Measurements from ENCODE around the gene ATP8B3.

The ATP8B3 gene

DNA sequence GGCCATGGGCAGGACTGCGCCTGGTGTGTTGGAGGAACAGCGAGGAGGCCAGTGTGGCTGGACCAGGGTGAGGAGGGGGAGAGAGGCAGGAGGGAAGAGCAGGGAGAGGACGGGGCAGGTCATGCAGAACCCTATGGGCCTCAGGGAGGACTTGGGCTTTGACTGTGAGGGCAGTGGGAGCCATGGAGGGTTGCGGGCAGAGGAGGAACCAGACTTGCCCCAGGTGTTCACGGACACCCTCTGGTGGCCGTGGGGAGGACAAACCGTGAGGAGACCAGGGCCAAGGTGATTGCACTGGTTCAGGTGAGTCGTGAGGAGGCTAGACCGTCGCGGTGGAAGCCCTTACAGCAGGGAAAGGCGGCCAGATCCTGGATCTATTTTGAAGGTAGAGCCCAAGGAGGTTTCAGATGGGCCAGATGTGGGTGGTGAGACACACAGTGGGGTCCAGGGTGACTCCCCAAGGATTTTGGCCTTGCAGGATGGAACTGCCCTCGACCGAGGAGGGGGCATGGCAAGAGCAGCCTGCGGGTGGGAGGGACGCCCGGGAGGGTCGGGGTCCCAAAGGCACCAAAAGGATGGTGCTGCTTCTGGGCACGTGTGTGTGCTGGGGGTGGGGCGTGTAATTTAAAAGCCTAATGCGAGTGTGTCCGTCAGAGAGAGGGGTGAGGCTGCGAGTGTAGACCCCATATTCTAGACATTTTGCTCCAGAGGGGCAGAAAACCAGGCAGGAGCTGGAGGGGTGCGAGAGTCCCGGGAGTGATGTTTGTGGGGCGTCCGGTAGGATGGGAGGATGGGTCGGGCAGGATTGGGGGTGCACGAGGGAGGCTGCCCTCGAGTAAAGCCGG lies 39.0 kb upstream of the ATP8B3 start:
- no peak for DNase-seq (ENCODE audit: low read depth)
- H3K4me3 ChIP-seq (ENCODE audit: control insufficient read depth, low read depth, low read length) = no peak overlapping the region
- TF ChIP-seq, protein P1, sequence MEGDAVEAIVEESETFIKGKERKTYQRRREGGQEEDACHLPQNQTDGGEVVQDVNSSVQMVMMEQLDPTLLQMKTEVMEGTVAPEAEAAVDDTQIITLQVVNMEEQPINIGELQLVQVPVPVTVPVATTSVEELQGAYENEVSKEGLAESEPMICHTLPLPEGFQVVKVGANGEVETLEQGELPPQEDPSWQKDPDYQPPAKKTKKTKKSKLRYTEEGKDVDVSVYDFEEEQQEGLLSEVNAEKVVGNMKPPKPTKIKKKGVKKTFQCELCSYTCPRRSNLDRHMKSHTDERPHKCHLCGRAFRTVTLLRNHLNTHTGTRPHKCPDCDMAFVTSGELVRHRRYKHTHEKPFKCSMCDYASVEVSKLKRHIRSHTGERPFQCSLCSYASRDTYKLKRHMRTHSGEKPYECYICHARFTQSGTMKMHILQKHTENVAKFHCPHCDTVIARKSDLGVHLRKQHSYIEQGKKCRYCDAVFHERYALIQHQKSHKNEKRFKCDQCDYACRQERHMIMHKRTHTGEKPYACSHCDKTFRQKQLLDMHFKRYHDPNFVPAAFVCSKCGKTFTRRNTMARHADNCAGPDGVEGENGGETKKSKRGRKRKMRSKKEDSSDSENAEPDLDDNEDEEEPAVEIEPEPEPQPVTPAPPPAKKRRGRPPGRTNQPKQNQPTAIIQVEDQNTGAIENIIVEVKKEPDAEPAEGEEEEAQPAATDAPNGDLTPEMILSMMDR (conservative IDR thresholded peaks at IDR 0.05; ENCODE audit: control insufficient read depth, insufficient read depth, low read depth, low read length) = peak; percentile 19

DNA sequence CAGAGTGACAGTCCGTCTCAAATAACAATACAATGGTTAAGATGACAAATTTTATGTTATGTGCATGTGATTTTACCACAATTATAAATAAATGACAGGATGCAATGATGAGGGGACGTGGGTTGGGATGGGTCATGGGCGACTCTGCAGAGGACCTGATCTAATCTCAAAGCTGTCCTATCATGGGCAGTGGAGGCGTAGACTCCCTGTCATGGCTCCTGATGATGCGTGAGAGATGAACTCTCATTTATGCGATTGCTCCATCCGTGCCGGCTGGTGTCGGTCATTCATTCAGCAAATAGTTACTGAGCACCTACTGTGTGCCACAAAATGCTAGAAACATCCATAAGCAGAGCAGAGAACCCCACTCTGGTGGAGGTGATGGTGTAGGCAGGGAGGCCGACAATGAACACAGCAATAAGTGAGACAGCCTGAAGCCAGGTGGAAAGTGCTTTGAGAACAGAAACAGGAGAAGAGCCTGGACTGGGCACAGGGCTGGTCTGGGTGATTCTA lies 37.9 kb upstream of the ATP8B3 start:
- no peak for DNase-seq (ENCODE audit: low read depth)
- no peak overlapping the region for H3K4me3 ChIP-seq (ENCODE audit: control insufficient read depth, low read depth, low read length)
- TF ChIP-seq, protein P1 (conservative IDR thresholded peaks at IDR 0.05; ENCODE audit: control insufficient read depth, insufficient read depth, low read depth, low read length) = no peak

DNA sequence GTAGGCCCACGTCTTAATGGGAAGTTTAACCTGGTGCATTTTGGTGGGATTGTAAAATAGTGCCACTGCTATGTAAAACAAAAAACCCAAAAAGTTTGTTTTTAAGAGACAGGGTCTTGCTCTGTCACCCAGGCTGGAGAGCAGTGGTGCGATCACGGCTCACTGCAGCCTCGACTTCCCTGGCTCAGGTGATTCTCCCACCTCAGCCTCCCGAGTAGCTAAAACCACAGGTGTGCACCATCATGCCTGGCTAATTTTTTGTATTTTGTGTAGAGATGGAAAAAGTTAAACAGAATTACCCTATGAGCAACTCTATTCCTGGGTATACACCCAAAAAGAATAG lies 37.0 kb upstream of the ATP8B3 start:
- no peak overlapping the region for H3K4me3 ChIP-seq (ENCODE audit: control insufficient read depth, low read depth, low read length)
- no peak for DNase-seq (ENCODE audit: low read depth)
- TF ChIP-seq, protein P1 (conservative IDR thresholded peaks at IDR 0.05; ENCODE audit: control insufficient read depth, insufficient read depth, low read depth, low read length) = no peak

DNA sequence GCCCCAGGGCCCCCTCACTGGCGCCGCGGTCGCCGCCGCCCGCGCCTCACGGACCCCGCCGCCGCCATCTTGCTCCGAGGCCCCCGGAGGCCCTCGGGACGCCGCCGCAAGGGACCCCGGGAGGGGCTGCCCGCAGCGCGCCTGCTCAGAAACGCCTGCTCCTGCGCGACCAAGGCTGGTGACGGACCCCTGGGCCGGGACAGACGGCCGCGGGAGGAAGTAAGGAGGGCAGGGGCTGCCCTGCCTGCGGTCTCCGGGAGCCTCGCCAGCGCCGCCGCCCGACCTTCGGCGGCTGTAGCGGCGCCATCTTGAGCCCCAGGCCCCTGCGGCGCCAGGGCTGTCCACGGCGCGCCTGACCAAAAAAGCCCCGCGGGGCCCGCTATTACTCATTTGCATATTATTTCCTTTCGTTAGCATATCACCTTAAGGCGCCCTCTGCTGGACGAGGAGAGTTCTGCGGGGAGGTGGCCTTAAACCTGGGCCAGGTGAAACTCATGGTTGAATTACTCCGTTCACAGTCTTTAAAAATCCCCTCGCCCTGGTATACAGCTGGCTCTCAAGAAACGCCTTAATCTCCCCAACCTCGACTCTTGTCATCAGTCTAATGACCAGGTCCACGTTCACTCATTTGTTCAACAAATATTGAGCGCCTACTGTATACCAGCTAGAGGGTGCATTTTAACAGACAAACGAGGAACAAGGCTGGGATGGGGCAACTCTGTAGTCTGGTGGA lies 36.5 kb upstream of the ATP8B3 start, which contains the start of gene REXO1:
REXO1 (minus strand) TSS at position 85 of the 733 bp plus-strand sequence. CDS start 125 bp downstream, outside the sequence.
- peak; percentile 85 for DNase-seq (ENCODE audit: low read depth)
- TF ChIP-seq, protein P1 (conservative IDR thresholded peaks at IDR 0.05; ENCODE audit: control insufficient read depth, insufficient read depth, low read depth, low read length) = peak; percentile 84
- H3K4me3 ChIP-seq (ENCODE audit: control insufficient read depth, low read depth, low read length) = peak within 1 kb of the TSS; percentile 73

DNA sequence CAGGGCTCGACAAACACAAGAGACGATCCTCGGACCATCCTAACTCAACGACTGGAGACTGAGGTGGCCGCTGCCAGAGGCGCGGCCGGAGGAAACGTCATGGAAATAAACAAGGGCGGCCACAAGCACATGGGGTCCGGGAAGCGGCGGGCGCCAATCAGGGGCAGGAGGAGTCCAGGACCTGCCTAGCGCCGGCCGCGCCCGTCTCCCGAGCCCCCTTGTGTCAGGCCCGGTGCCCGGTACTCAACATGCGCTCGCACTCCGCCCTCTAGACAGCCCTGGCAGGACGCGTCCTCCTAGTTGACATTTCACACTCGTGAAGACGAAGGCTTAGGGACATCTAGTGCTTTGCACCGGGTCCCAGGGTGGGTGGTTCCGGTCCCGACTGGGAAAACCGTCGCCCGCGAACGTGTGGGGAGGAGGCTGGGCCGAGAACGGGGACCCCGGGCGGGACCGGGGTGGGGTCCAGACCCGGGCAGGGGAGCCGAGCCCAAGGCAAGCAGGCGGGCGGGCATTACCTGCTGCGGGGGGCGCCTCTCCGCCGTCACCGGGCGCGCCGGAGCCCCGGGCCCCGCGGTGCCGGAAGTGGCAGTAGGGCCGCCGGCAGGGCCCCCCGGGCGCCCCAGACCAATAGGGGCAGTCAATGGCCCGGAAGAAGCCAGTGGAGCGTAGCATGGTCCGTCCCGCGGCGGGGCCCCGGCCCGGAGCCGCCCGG lies 35.8 kb upstream of the ATP8B3 start:
- DNase-seq (ENCODE audit: low read depth) = peak; percentile 53
- peak overlapping the region; percentile 73 for H3K4me3 ChIP-seq (ENCODE audit: control insufficient read depth, low read depth, low read length)
- TF ChIP-seq, protein P1 (conservative IDR thresholded peaks at IDR 0.05; ENCODE audit: control insufficient read depth, insufficient read depth, low read depth, low read length) = no peak

DNA sequence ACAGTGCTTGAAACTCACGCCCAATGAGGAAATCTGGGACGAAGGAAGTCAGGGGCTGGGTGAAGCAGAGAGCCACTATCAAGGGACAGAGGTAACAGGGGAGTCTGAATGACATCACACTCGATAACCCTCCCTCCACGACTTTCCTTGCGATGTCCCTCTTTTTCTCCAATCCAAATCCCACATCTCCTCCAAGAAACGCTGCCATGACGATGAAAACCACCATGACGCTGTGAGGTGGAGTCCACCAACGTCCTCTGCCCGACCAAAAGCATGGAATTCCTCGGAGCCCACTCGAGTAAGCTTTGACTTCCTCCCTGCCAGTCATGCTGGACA lies 35.2 kb upstream of the ATP8B3 start:
- TF ChIP-seq, protein P1 (conservative IDR thresholded peaks at IDR 0.05; ENCODE audit: control insufficient read depth, insufficient read depth, low read depth, low read length) = no peak
- peak overlapping the region; percentile 73 for H3K4me3 ChIP-seq (ENCODE audit: control insufficient read depth, low read depth, low read length)

More for the DNA sequence above, 35.2 kb upstream of the ATP8B3 start:
- peak; percentile 41 for DNase-seq (ENCODE audit: low read depth)

All from fibroblast of mammary gland (primary cell).